Mesothelial cell of epicardium (in vitro differentiated cells): Measurements from ENCODE around the gene NF2. TPM values are rescaled to one million over a fixed set of nuclear protein-coding genes. Genes with fewer than 3 reads are reported as not detected.

Source experiments
- DNase-seq, 2 experiments: peaks; one replicate each; pipeline ENCODE4 v3.0.0; 2021; ENCODE audit warnings: low spot score in 2 of 2; ENCODE audit not compliant: unreplicated experiment in 2 of 2
- H3K27ac Mint-ChIP-seq: 2 replicates; pipeline ENCODE4 v1.8.0; 2021; ENCODE audit warnings: mixed read lengths
- H3K27me3 Mint-ChIP-seq: 2 replicates; pipeline ENCODE4 v1.8.0; 2021; ENCODE audit warnings: low read depth, mixed read lengths
- H3K36me3 Mint-ChIP-seq: 2 replicates; pipeline ENCODE4 v1.8.0; 2021; ENCODE audit warnings: mixed read lengths
- H3K4me1 Mint-ChIP-seq: 2 replicates; pipeline ENCODE4 v1.8.0; 2021; ENCODE audit warnings: mixed read lengths
- H3K4me3 Mint-ChIP-seq: 2 replicates; pipeline ENCODE4 v1.8.0; 2021; ENCODE audit warnings: mild to moderate bottlenecking, moderate library complexity, mixed read lengths
- H3K9me3 Mint-ChIP-seq: 2 replicates; pipeline ENCODE4 v1.8.0; 2021; ENCODE audit warnings: mixed read lengths
- total RNA-seq: library from RNA; stranded (reverse); gene quantifications from 3 replicates; pipeline ENCODE4 v1.2.1, GENCODE V29; 2021
- TF ChIP-seq, protein P1 (sequence below): fragments of 200-600 bp; sonication (generic); IDR thresholded peaks from one replicate; pipeline ENCODE4 v1.5.0; 2021; ENCODE audit warnings: antibody characterized with exemption; ENCODE audit not compliant: unreplicated experiment

The NF2 gene
- total RNA-seq, 1 donor from 2014 or later = 42.1 TPM

DNA sequence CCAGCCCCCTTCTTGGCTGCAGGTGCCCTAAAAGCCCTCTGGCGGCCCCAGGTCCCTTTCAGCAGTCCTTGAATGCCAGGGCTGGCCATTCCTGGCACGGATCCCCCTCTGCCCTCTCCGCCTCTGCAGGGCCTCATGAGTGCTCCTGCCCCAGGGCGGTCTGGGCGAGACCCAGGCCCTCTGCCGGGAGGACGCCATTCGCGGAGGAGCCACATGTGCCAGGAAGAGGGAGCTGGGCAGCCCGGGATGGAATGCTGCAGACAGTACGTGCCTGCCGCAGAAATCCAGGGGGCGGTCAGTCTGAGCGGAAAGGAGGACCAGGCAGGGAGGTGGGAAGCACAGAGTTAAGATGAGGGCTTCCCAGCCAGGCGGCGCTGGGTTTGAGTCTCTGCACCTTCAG is 119.2 kb downstream of the NF2 start:
- TF ChIP-seq, protein P1, sequence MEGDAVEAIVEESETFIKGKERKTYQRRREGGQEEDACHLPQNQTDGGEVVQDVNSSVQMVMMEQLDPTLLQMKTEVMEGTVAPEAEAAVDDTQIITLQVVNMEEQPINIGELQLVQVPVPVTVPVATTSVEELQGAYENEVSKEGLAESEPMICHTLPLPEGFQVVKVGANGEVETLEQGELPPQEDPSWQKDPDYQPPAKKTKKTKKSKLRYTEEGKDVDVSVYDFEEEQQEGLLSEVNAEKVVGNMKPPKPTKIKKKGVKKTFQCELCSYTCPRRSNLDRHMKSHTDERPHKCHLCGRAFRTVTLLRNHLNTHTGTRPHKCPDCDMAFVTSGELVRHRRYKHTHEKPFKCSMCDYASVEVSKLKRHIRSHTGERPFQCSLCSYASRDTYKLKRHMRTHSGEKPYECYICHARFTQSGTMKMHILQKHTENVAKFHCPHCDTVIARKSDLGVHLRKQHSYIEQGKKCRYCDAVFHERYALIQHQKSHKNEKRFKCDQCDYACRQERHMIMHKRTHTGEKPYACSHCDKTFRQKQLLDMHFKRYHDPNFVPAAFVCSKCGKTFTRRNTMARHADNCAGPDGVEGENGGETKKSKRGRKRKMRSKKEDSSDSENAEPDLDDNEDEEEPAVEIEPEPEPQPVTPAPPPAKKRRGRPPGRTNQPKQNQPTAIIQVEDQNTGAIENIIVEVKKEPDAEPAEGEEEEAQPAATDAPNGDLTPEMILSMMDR = no peak
- Mint-ChIP-seq H3K9me3 (no peaks in the 10 kb centered on the region), H3K27ac (no peak overlapping the region), H3K4me3 (no peak overlapping the region), H3K36me3 (no peaks in the 10 kb centered on the region), H3K27me3 (peaks cover 79% of the 10 kb centered on the region), H3K4me1 (peaks cover 2% of the 10 kb centered on the region)
- DNase-seq = no peak

DNA sequence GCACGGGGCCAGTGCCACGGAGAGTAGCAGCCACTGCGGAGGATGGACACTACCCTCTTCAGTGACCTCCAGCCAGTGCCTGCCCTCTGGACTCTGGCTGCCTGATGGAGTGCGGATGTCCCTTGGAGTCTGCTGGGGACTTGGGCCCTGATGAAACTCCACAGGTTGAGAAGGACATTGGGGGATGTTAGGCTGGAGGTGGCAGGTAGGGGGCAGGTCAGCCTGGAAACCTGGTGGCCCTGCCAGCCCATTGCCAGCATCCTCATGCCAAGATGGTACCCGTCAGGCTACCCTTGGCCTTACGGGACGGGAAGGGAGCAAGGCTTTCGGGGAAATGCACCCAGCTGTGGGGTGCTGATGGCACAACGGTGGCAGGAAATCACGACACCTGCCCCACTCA is 120.3 kb downstream of the NF2 start:
- no peak overlapping the region for H3K27ac Mint-ChIP-seq

DNA sequence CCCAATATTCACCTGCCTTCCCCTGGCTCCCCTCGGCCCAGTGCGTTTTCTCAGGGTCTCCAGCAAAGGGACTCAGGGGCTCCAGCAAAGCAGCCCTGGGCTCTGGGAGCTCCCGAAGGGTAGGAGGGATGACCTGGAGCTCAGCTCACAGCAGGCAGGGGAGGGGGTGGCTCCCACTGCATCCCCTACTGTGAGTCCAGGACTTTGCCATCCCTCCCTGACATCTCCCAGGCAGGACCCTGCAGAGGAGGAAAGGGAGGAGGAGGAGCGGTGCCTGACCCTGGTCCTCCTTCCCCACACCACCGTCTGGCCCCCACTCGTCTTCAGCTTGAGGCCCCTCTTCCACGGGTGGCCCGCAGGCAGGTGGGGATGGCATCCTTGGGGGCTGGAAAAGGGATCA is 121.4 kb downstream of the NF2 start:
- TF ChIP-seq, protein P1 = no peak
- no peaks in the 10 kb centered on the region for H3K9me3 Mint-ChIP-seq
- no peak for DNase-seq
- no peaks in the 10 kb centered on the region for H3K36me3 Mint-ChIP-seq
- H3K4me1 Mint-ChIP-seq = peaks cover 2% of the 10 kb centered on the region
- H3K4me3 Mint-ChIP-seq = no peak overlapping the region
- H3K27me3 Mint-ChIP-seq = peaks cover 58% of the 10 kb centered on the region
- no peak overlapping the region for H3K27ac Mint-ChIP-seq

More for the DNA sequence above, 120.3 kb downstream of the NF2 start:
- H3K9me3 Mint-ChIP-seq = no peaks in the 10 kb centered on the region
- TF ChIP-seq, protein P1 = no peak
- no peak overlapping the region for H3K4me3 Mint-ChIP-seq
- H3K4me1 Mint-ChIP-seq = peaks cover 2% of the 10 kb centered on the region
- DNase-seq = no peak
- peaks cover 67% of the 10 kb centered on the region for H3K27me3 Mint-ChIP-seq
- H3K36me3 Mint-ChIP-seq = no peaks in the 10 kb centered on the region

DNA sequence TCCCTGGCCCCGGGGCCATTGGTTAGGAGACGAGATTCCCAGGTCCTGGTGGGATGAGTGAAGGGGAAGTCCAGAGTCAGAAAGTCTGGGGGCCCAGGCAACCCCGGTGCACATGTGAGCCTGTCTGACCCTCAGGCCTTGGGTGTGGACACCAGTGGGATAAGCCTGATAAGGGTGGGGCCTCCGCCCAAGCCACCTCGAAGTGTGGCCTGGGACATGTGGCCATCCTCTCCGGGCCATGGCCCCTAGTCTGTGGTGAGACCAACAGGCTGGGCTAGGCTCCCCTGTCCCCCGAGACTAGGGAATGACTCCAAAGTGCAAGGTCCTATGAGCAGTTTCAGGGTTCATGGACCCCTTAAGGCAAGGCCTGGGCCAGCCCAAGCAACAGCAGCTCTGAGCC is 122.7 kb downstream of the NF2 start:
- Mint-ChIP-seq H3K27me3 (peaks cover 55% of the 10 kb centered on the region), H3K27ac (no peak overlapping the region), H3K4me1 (peaks cover 2% of the 10 kb centered on the region), H3K36me3 (peaks cover 3% of the 10 kb centered on the region), H3K4me3 (no peak overlapping the region), H3K9me3 (no peaks in the 10 kb centered on the region)
- TF ChIP-seq, protein P1 = no peak
- DNase-seq = no peak

DNA sequence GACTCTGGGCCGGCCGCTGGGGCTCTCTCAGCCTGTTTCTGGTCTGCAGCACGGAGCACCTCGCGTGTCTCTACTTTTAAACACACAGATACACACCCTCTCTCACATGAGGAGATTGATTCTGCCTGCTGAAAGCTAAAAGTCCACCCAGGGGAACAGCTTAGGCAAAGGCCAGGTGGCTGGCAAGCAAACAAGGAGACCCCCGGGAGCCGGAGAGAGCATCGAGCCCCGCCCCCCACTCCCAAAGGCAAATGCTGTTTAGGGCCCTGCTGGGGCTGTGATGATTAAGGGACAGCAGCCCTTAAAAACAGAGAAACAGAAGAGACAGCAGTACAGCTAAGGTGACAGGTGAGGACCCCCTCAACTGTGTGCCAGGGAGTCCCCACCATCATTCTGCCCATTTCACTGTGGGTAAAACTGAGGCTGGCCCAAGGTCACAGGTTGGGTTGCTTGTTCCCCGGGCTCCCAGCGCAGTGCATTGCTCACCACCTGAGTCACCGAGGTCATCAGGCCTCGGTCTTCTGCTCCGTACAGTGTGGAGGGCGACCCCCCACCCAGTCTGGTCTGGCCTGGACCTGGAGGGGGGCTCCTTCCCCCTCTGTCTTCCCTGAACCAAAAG is 123.2 kb downstream of the NF2 start:
- H3K27ac Mint-ChIP-seq = no peak overlapping the region
- H3K27me3 Mint-ChIP-seq = peaks cover 50% of the 10 kb centered on the region
- TF ChIP-seq, protein P1 = no peak
- no peak overlapping the region for H3K4me3 Mint-ChIP-seq
- DNase-seq = no peak
- H3K4me1 Mint-ChIP-seq = peaks cover 2% of the 10 kb centered on the region
- no peaks in the 10 kb centered on the region for H3K9me3 Mint-ChIP-seq
- H3K36me3 Mint-ChIP-seq = peaks cover 3% of the 10 kb centered on the region
